IMR-90 (cell line): Measurements from ENCODE around the gene SETX. TPM values are rescaled to one million over a fixed set of nuclear protein-coding genes. Genes with fewer than 3 reads are reported as not detected.
"Not testable (repeated sequence)": the region's sequence is repeated elsewhere in the genome, so short reads cannot be mapped to it uniquely, and the experiment has no call there.

Experiments used
- ATAC-seq: fragments of 200-7000 bp; cut with Tn5 transposase; 2 replicates; pipeline ENCODE4 v1.9.1; 2020; ENCODE audit warnings: low read depth, mild to moderate bottlenecking, moderate library complexity
- BruUV-seq: library from RNA; stranded (reverse); fragments of 400-500 nt; replicated peaks from 2 replicates; lab custom pipeline; 2021; lab: Mats Ljungman, UMichigan
- CTCF ChIA-PET: fragments of 300-600 bp; formaldehyde crosslinking; extraction: SDS; loops from one replicate; lab custom pipeline; 2021; ENCODE audit warnings: antibody characterized with exemption; lab: Yijun Ruan, JAX
- POLR2A ChIA-PET: fragments of 300-600 bp; sonication (Branson Sonifier 250); formaldehyde crosslinking; loops from one replicate; lab custom pipeline; 2022; ENCODE audit warnings: antibody characterized with exemption; ENCODE audit not compliant: unreplicated experiment; lab: Charles Lee
- DNase-seq: peaks from one replicate; pipeline ENCODE4 v3.0.0; 2013
- H2AFZ ChIP-seq: replicated peaks from 2 replicates; pipeline ENCODE3; 2013; ENCODE audit warnings: low read length, mild to moderate bottlenecking; ENCODE audit not compliant: poor library complexity
- H2AK5ac ChIP-seq: 2 replicates; pipeline ENCODE4 v1.6.1; 2013; ENCODE audit warnings: low read depth, low read length, inconsistent platforms
- H2AK9ac ChIP-seq: replicated peaks from 2 replicates; pipeline ENCODE3; 2013; ENCODE audit warnings: mild to moderate bottlenecking, low read depth, low read length, moderate library complexity; ENCODE audit not compliant: poor library complexity
- H2BK120ac ChIP-seq: 2 replicates; pipeline ENCODE4 v1.6.1; 2013; ENCODE audit warnings: low read depth, low read length, inconsistent platforms
- H2BK15ac ChIP-seq: 3 replicates; pipeline ENCODE4 v1.6.1; 2013; ENCODE audit warnings: low read depth, low read length, inconsistent platforms
- H2BK20ac ChIP-seq: 2 replicates; pipeline ENCODE4 v1.6.1; 2013; ENCODE audit warnings: low read depth, mild to moderate bottlenecking, inconsistent platforms, low read length, moderate library complexity
- H2BK5ac ChIP-seq: 2 replicates; pipeline ENCODE4 v1.6.1; 2013; ENCODE audit warnings: mild to moderate bottlenecking, low read depth, low read length, inconsistent platforms; ENCODE audit not compliant: poor library complexity, severe bottlenecking
- H3K14ac ChIP-seq: replicated peaks from 2 replicates; pipeline ENCODE4 v1.6.1; 2013; ENCODE audit warnings: low read depth, low read length, inconsistent platforms
- H3K18ac ChIP-seq: 2 replicates; pipeline ENCODE4 v1.6.1; 2013; ENCODE audit warnings: low read depth, low read length, control low read depth
- H3K23ac ChIP-seq: 2 replicates; pipeline ENCODE4 v1.6.1; 2013; ENCODE audit warnings: low read depth, low read length, inconsistent platforms
- H3K27ac ChIP-seq: 2 replicates; pipeline ENCODE4 v1.5.1; 2013; ENCODE audit warnings: mild to moderate bottlenecking, control low read depth, low read length; ENCODE audit not compliant: insufficient read depth
- H3K27me3 ChIP-seq: 2 replicates; pipeline ENCODE4 v1.6.1; 2013; ENCODE audit warnings: low read length; ENCODE audit not compliant: control insufficient read depth, insufficient read depth
- H3K36me3 ChIP-seq: 2 replicates; pipeline ENCODE4 v1.6.1; 2013; ENCODE audit warnings: low read length, mixed read lengths; ENCODE audit not compliant: control insufficient read depth, insufficient read depth
- H3K4ac ChIP-seq: 2 replicates; pipeline ENCODE4 v1.6.1; 2013; ENCODE audit warnings: low read depth, low read length, inconsistent platforms
- H3K4me1 ChIP-seq: 2 replicates; pipeline ENCODE4 v1.6.1; 2013; ENCODE audit warnings: low read length, mixed read lengths; ENCODE audit not compliant: control insufficient read depth, insufficient read depth
- H3K4me2 ChIP-seq: 2 replicates; pipeline ENCODE4 v1.6.1; 2013; ENCODE audit warnings: low read depth, mild to moderate bottlenecking, control low read depth, low read length, moderate library complexity
- H3K4me3 ChIP-seq: 2 replicates; pipeline ENCODE4 v1.5.1; 2013; ENCODE audit warnings: low read depth, mild to moderate bottlenecking, control low read depth, low read length, moderate library complexity; ENCODE audit not compliant: insufficient read depth
- H3K56ac ChIP-seq: 2 replicates; pipeline ENCODE4 v1.6.1; 2013; ENCODE audit warnings: low read length, inconsistent platforms; ENCODE audit not compliant: insufficient read depth; ENCODE audit errors: extremely low read depth
- H3K79me1 ChIP-seq, 2 experiments: 2 replicates each; pipeline ENCODE4 v1.6.1; 2013; ENCODE audit warnings: low read length in 2 of 2, inconsistent platforms in 1 of 2, low read depth in 1 of 2
- H3K9ac ChIP-seq: 2 replicates; pipeline ENCODE4 v1.6.1; 2013; ENCODE audit warnings: low read depth, low read length, control low read depth
- H3K9me1 ChIP-seq: 2 replicates; pipeline ENCODE4 v1.6.1; 2013; ENCODE audit warnings: low read length, inconsistent platforms; ENCODE audit not compliant: insufficient read depth
- H3K9me3 ChIP-seq: 2 replicates; pipeline ENCODE4 v1.6.1; 2013; ENCODE audit warnings: low read length; ENCODE audit not compliant: control insufficient read depth, insufficient read depth
- H4K20me1 ChIP-seq: 2 replicates; pipeline ENCODE4 v1.6.1; 2013; ENCODE audit warnings: low read length, inconsistent platforms; ENCODE audit not compliant: insufficient read depth
- H4K5ac ChIP-seq: 2 replicates; pipeline ENCODE4 v1.6.1; 2013; ENCODE audit warnings: mild to moderate bottlenecking, low read depth, low read length, control low read depth
- H4K8ac ChIP-seq, 2 experiments: 2 replicates each; pipeline ENCODE4 v1.6.1; 2013; ENCODE audit warnings: low read depth in 2 of 2, low read length in 2 of 2, control low read depth in 1 of 2, inconsistent platforms in 1 of 2
- H4K91ac ChIP-seq: 2 replicates; pipeline ENCODE4 v1.6.1; 2013; ENCODE audit warnings: low read depth, low read length, inconsistent platforms; ENCODE audit not compliant: insufficient read depth
- NFE2L2 ChIP-seq: fragments of 150-350 bp; IDR thresholded peaks from 2 replicates; pipeline ENCODE4 v1.6.1; 2016; ENCODE audit warnings: low read depth, mild to moderate bottlenecking, low read length
- WGBS, 2 experiments: methylation state at CpG; one replicate each; pipeline versions ENCODE4 v1.1.5 to v1.1.7; 2013; ENCODE audit warnings: missing lambda C conversion rate in 2 of 2; ENCODE audit not compliant: insufficient read length in 1 of 2; ENCODE audit errors: extremely low coverage in 2 of 2; 5-methylcytosine and 5-hydroxymethylcytosine counted together
- dilution Hi-C: fragments of 300-500 bp; cut with HindIII; formaldehyde crosslinking; loops from one replicate; pipeline ENCODE4 v1.14.3; 2018; ENCODE audit warnings: low sequenced_read_pairs; ENCODE audit not compliant: unreplicated experiment
- in situ Hi-C: fragments of 300-500 bp; cut with MboI; formaldehyde crosslinking; loops from 3 replicates; pipeline ENCODE4 v1.14.3; 2019; ENCODE audit warnings: low sequenced_read_pairs, inconsistent platforms, mixed read lengths
- intact Hi-C: fragments of 100-400 bp; cut with micrococcal nuclease; formaldehyde crosslinking; loops from 2 replicates; pipeline ENCODE4 v1.10.0; 2022
- polyA plus RNA-seq, 3 experiments: library from polyadenylated mRNA; depleted of rRNA; stranded (reverse); fragments of >200 nt; gene quantifications; 2 replicates each; pipeline ENCODE4 v1.2.3, GENCODE V29; 2012; ENCODE audit warnings: low replicate concordance in 1 of 3
- total RNA-seq: library from RNA; depleted of rRNA; stranded (reverse); fragments of >200 nt; gene quantifications from 2 replicates; pipeline ENCODE4 v1.2.3, GENCODE V29; 2012

Gene SETX
- total and polyA plus RNA-seq, 2 of the 4 experiments (the other 2 are of a cell fraction): 13.1 to 55.0 TPM

GRCh38 chr9:132269704-132270516, 84.9 kb downstream of the SETX start:
- H3K9me3 ChIP-seq, intact Hi-C loops, H2AK5ac ChIP-seq, H3K4ac ChIP-seq, H2BK120ac ChIP-seq, H3K4me3 ChIP-seq, H2AFZ ChIP-seq, H3K56ac ChIP-seq, H2BK15ac ChIP-seq, H3K18ac ChIP-seq, H2BK20ac ChIP-seq, H3K27me3 ChIP-seq, POLR2A ChIA-PET, ATAC-seq, H3K23ac ChIP-seq, BruUV-seq, H3K9me1 ChIP-seq, dilution Hi-C loops, H2AK9ac ChIP-seq, H4K8ac ChIP-seq, H3K27ac ChIP-seq, H3K4me2 ChIP-seq, H2BK5ac ChIP-seq, H4K5ac ChIP-seq, H3K14ac ChIP-seq, H3K4me1 ChIP-seq, H4K91ac ChIP-seq, H3K9ac ChIP-seq: not testable (repeated sequence)
- Histone ChIP-seq H3K79me1 (peaks cover 0 to 16% of the 10 kb centered on the region in 2 experiments; a peak in 2 of 4 replicates), H4K20me1 (peaks cover 16% of the 10 kb centered on the region; the same call in 1 of the 2 replicates), H3K36me3 (peaks cover 37% of the 10 kb centered on the region)
- 100% methylated on average over 4 of the region's 16 CpGs; no CpG with 5 or more reads in 1 of the 2 experiments for WGBS, 2 experiments
- CTCF ChIA-PET: interaction anchor here (0.8 kb wide), 1 partner anchor 511 kb away, joined by 6 read pairs; no protein-coding TSS in a partner anchor
- in situ Hi-C loops: loop anchor here (25.0 kb wide), 1 partner anchor 683 kb away; no protein-coding TSS in a partner anchor
- peak; percentile 59 for DNase-seq
- TF ChIP-seq NFE2L2: peak; percentile 52; the same call in 1 of the 2 replicates
